ENCODE data around the gene ATXN7L1.
"Not testable (repeated sequence)": the region's sequence is repeated elsewhere in the genome, so short reads cannot be mapped to it uniquely, and the experiment has no call there.

Gene ATXN7L1

GRCh38 chr7:105862770-105863169 lies 13.6 kb downstream of the ATXN7L1 start:
- Mint-ChIP-seq H3K4me1 (ENCODE audit: low read depth in 2 of 2) (peaks cover 14 to 32% of the 10 kb centered on the region in 2 donors), H3K36me3 (ENCODE audit: insufficient read depth) (no peaks in the 10 kb centered on the region), H3K4me3 (no peak overlapping the region), H3K27me3 (peaks cover 0 to 10% of the 10 kb centered on the region in 2 donors), H3K27ac (no peak overlapping the region), H3K9me3 (no peaks in the 10 kb centered on the region)
- no peak for DNase-seq
- ATAC-seq (replicated peaks): no peak

- ATAC-seq (replicated peaks) (no peak), DNase-seq (no peak)
- Mint-ChIP-seq H3K4me3 (no peak overlapping the region), H3K36me3 (ENCODE audit: insufficient read depth) (no peaks in the 10 kb centered on the region), H3K27me3 (peaks cover 0 to 15% of the 10 kb centered on the region in 2 donors), H3K4me1 (ENCODE audit: low read depth in 2 of 2) (peaks cover 19 to 37% of the 10 kb centered on the region in 2 donors), H3K27ac (no peak overlapping the region), H3K9me3 (no peaks in the 10 kb centered on the region)
These were observed 14.1 kb downstream of the ATXN7L1 start for GRCh38 chr7:105862276-105862675.

- H3K27ac Mint-ChIP-seq: peak overlapping the region in 1 of 2 donors; percentile 16
- ATAC-seq (replicated peaks): no peak
These were observed 15.2 kb downstream of the ATXN7L1 start for GRCh38 chr7:105861224-105861623.

GRCh38 chr7:105860793-105861192 lies 15.6 kb downstream of the ATXN7L1 start:
- Mint-ChIP-seq H3K4me1 (ENCODE audit: low read depth in 2 of 2) (peaks cover 25 to 40% of the 10 kb centered on the region in 2 donors), H3K9me3 (no peaks in the 10 kb centered on the region), H3K4me3 (no peak overlapping the region), H3K27ac (peak overlapping the region in 1 of 2 donors; percentile 16), H3K27me3 (peaks cover 0 to 21% of the 10 kb centered on the region in 2 donors), H3K36me3 (ENCODE audit: insufficient read depth) (no peaks in the 10 kb centered on the region)
- ATAC-seq (replicated peaks): no peak
- no peak for DNase-seq

More at GRCh38 chr7:105861224-105861623, 15.2 kb downstream of the ATXN7L1 start:
- no peaks in the 10 kb centered on the region for H3K36me3 Mint-ChIP-seq (ENCODE audit: insufficient read depth)
- no peak for DNase-seq
- H3K4me3 Mint-ChIP-seq: no peak overlapping the region
- H3K9me3 Mint-ChIP-seq: no peaks in the 10 kb centered on the region
- peaks cover 25 to 40% of the 10 kb centered on the region in 2 donors for H3K4me1 Mint-ChIP-seq (ENCODE audit: low read depth in 2 of 2)
- peaks cover 0 to 21% of the 10 kb centered on the region in 2 donors for H3K27me3 Mint-ChIP-seq

GRCh38 chr7:105857009-105857952 lies 19.1 kb downstream of the ATXN7L1 start:
- peak overlapping the region; percentile 75 to 79 for H3K27ac Mint-ChIP-seq
- no peaks in the 10 kb centered on the region for H3K9me3 Mint-ChIP-seq
- ATAC-seq (replicated peaks): peak; percentile 94
- H3K4me1 Mint-ChIP-seq (ENCODE audit: low read depth in 2 of 2): peaks cover 26 to 48% of the 10 kb centered on the region in 2 donors
- peaks cover 0 to 21% of the 10 kb centered on the region in 2 donors for H3K27me3 Mint-ChIP-seq
- DNase-seq: no peak
- peak overlapping the region; percentile 58 to 62 for H3K4me3 Mint-ChIP-seq
- H3K36me3 Mint-ChIP-seq (ENCODE audit: insufficient read depth): no peaks in the 10 kb centered on the region

- Mint-ChIP-seq H3K4me1 (ENCODE audit: low read depth in 2 of 2) (peaks cover 52 to 64% of the 10 kb centered on the region in 2 donors), H3K36me3 (ENCODE audit: insufficient read depth) (peaks cover 7% of the 10 kb centered on the region), H3K4me3 (no peak overlapping the region), H3K9me3 (no peaks in the 10 kb centered on the region), H3K27me3 (peaks cover 0 to 11% of the 10 kb centered on the region in 2 donors), H3K27ac (no peak overlapping the region)
- ATAC-seq (replicated peaks) (no peak), DNase-seq (no peak)
These were observed 21.9 kb downstream of the ATXN7L1 start for GRCh38 chr7:105854498-105854897.

GRCh38 chr7:105853931-105854419 lies 22.4 kb downstream of the ATXN7L1 start:
- Mint-ChIP-seq H3K4me1 (ENCODE audit: low read depth in 2 of 2) (peaks cover 56 to 68% of the 10 kb centered on the region in 2 donors), H3K4me3 (no peak overlapping the region), H3K27ac (no peak overlapping the region)

GRCh38 chr7:105851064-105851463 lies 25.3 kb downstream of the ATXN7L1 start:
- Mint-ChIP-seq H3K9me3 (no peaks in the 10 kb centered on the region), H3K36me3 (ENCODE audit: insufficient read depth) (peaks cover 13% of the 10 kb centered on the region), H3K4me1 (ENCODE audit: low read depth in 2 of 2) (peaks cover 52 to 67% of the 10 kb centered on the region in 2 donors), H3K27ac (peak overlapping the region; percentile 92 to 96), H3K27me3 (no peaks in the 10 kb centered on the region), H3K4me3 (peak overlapping the region; percentile 74 to 76)
- ATAC-seq (replicated peaks): no peak
- DNase-seq: no peak

More at GRCh38 chr7:105853931-105854419, 22.4 kb downstream of the ATXN7L1 start:
- ATAC-seq (replicated peaks) (no peak), DNase-seq (no peak)
- Mint-ChIP-seq H3K36me3 (ENCODE audit: insufficient read depth) (peaks cover 12% of the 10 kb centered on the region), H3K9me3 (no peaks in the 10 kb centered on the region), H3K27me3 (peaks cover 0 to 11% of the 10 kb centered on the region in 2 donors)

- Mint-ChIP-seq H3K27ac (peak overlapping the region; percentile 92 to 96), H3K36me3 (ENCODE audit: insufficient read depth) (peaks cover 13% of the 10 kb centered on the region), H3K9me3 (no peaks in the 10 kb centered on the region), H3K4me3 (peak overlapping the region; percentile 74 to 76), H3K27me3 (no peaks in the 10 kb centered on the region), H3K4me1 (ENCODE audit: low read depth in 2 of 2) (peaks cover 52 to 70% of the 10 kb centered on the region in 2 donors)
- ATAC-seq (replicated peaks) (peak; percentile 92), DNase-seq (peak; percentile 65 to 73 (median 65))
These were observed 27.1 kb downstream of the ATXN7L1 start for GRCh38 chr7:105849122-105849855.

- H3K36me3 Mint-ChIP-seq (ENCODE audit: insufficient read depth): peaks cover 13% of the 10 kb centered on the region
- no peak for ATAC-seq (replicated peaks)
- H3K9me3 Mint-ChIP-seq: no peaks in the 10 kb centered on the region
- no peak for DNase-seq
- peak overlapping the region; percentile 30 to 96 for H3K27ac Mint-ChIP-seq
- peak overlapping the region in 1 of 2 donors; percentile 25 for H3K4me3 Mint-ChIP-seq
- peaks cover 38 to 59% of the 10 kb centered on the region in 2 donors for H3K4me1 Mint-ChIP-seq (ENCODE audit: low read depth in 2 of 2)
- H3K27me3 Mint-ChIP-seq: no peaks in the 10 kb centered on the region
These were observed 30.0 kb downstream of the ATXN7L1 start for GRCh38 chr7:105846404-105846803.

- not testable (repeated sequence) for H3K9me3 Mint-ChIP-seq; H3K27me3 Mint-ChIP-seq; H3K36me3 Mint-ChIP-seq (ENCODE audit: insufficient read depth); H3K4me3 Mint-ChIP-seq; H3K27ac Mint-ChIP-seq; DNase-seq; ATAC-seq (replicated peaks)
- H3K4me1 Mint-ChIP-seq (ENCODE audit: low read depth in 2 of 2): peaks cover 27 to 52% of the 10 kb centered on the region in 2 donors
These were observed 31.7 kb downstream of the ATXN7L1 start for GRCh38 chr7:105844681-105845080.

- Mint-ChIP-seq H3K4me3 (no peak overlapping the region), H3K36me3 (ENCODE audit: insufficient read depth) (no peaks in the 10 kb centered on the region), H3K27me3 (no peaks in the 10 kb centered on the region), H3K27ac (no peak overlapping the region), H3K4me1 (ENCODE audit: low read depth in 2 of 2) (peaks cover 19 to 46% of the 10 kb centered on the region in 2 donors), H3K9me3 (no peaks in the 10 kb centered on the region)
- DNase-seq: no peak
- ATAC-seq (replicated peaks): no peak
These were observed 34.5 kb downstream of the ATXN7L1 start for GRCh38 chr7:105841866-105842265.
